K562 (cell line): ENCODE measurements around the gene ZEB2.

ENCODE experiments used
- ATF7 ChIP-seq: fragments of 450-650 bp; IDR thresholded peaks from 2 replicates; pipeline ENCODE4 v1.7.1; 2014; ENCODE audit warnings: mild to moderate bottlenecking, moderate library complexity
- CAMTA2 ChIP-seq: fragments of 250-450 bp; sonication (Bioruptor Pico); conservative IDR thresholded peaks from 2 replicates; pipeline ENCODE4 v1.5.1; 2022
- CTCF ChIP-seq, 3 experiments: IDR thresholded peaks in 2 of 3; conservative IDR thresholded peaks in 1 of 3; 2 replicates each; pipeline ENCODE4 v1.5.1; 2011 to 2012; ENCODE audit warnings: low read length in 3 of 3, mild to moderate bottlenecking in 3 of 3, control low read depth in 2 of 3, improper control_type of control experiment in 1 of 3, inconsistent platforms in 1 of 3, low read depth in 1 of 3, mixed read lengths in 1 of 3, moderate library complexity in 1 of 3; ENCODE audit not compliant: insufficient read depth in 2 of 3
- DDX20 ChIP-seq: fragments of 450-650 bp; IDR thresholded peaks from 2 replicates; pipeline ENCODE4 v1.6.1; 2016; ENCODE audit warnings: missing genetic modification characterization, low read depth, mild to moderate bottlenecking, missing compliant biosample characterization, moderate library complexity
- ETS1 ChIP-seq: conservative IDR thresholded peaks from 2 replicates; pipeline ENCODE4 v1.6.1; 2011; ENCODE audit warnings: low read depth, mild to moderate bottlenecking, low read length; ENCODE audit not compliant: control insufficient read depth
- NFATC3 ChIP-seq: fragments of 450-650 bp; IDR thresholded peaks from 2 replicates; pipeline ENCODE4 v1.6.1; 2017; ENCODE audit warnings: mild to moderate bottlenecking
- NFYB ChIP-seq: IDR thresholded peaks from 2 replicates; pipeline ENCODE4 v1.6.1; 2011; ENCODE audit warnings: mild to moderate bottlenecking, moderate library complexity; ENCODE audit not compliant: insufficient read length; ENCODE audit errors: extremely low read depth
- TAF1 ChIP-seq: IDR thresholded peaks from 2 replicates; pipeline ENCODE4 v1.6.1; 2011; ENCODE audit warnings: mild to moderate bottlenecking, low read length, moderate library complexity; ENCODE audit not compliant: insufficient read depth, control insufficient read depth, severe bottlenecking; ENCODE audit errors: extremely low read depth
- THRAP3 ChIP-seq: fragments of 450-650 bp; IDR thresholded peaks from 2 replicates; pipeline ENCODE4 v1.6.1; 2016; ENCODE audit warnings: mild to moderate bottlenecking, inconsistent platforms, borderline replicate concordance
- ZNF146 ChIP-seq: IDR thresholded peaks from one replicate; pipeline ENCODE4 v1.6.1; 2018; ENCODE audit warnings: missing compliant biosample characterization; ENCODE audit not compliant: unreplicated experiment
- ZNF696 ChIP-seq: fragments of 250-450 bp; sonication (Bioruptor Pico); conservative IDR thresholded peaks from 2 replicates; pipeline ENCODE4 v1.4.0; 2020; ENCODE audit warnings: mild to moderate bottlenecking, moderate library complexity

DNA sequence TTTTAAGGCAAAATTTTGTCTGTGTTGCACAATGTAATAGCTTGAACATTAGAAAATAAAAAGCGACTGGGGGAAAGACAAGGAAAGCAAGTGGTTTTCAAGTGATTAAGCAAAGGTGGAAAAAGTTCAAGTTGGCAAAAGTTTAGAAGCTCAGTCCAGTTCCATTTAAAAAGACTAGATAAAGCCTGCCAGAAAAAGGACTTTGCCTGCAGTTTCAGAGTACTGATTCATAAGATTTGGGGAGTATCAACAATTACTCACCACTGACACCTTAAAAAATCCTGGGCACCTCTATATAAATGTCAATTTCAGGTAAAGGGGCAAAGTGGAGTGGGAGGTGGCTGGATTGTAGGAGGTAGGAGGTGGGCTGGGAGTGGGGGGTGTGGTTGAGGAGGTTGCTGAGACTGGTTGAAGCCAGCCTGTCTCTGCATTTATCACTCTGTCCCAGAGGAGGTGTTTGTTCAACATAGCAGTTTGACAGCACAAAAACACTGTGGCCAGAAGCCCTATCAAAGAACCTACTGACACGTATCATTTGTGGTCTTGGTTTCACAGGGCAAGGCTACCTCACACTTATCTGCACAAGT lies 14.6 kb downstream of the ZEB2 start:
- TF ChIP-seq CAMTA2 (CRISPR knock-in tag), result no peak
- TF ChIP-seq ETS1, result no peak
- no peak for TF ChIP-seq ZNF696 (CRISPR knock-in tag)
- no peak for TF ChIP-seq CTCF (IDR thresholded peaks at IDR 0.05 in 2 of 3, conservative IDR thresholded peaks at IDR 0.05 in 1 of 3; ENCODE audit: insufficient read depth in 2 of 3, low read depth in 1 of 3, low read length in 3 of 3)
- TF ChIP-seq ATF7, result 0 out of 2 replicates have a peak, but pooled peaks have one; percentile 15
- TF ChIP-seq TAF1, result no peak
- no peak for TF ChIP-seq NFYB
- no peak for TF ChIP-seq ZNF146
- TF ChIP-seq THRAP3, result no peak
- no peak for TF ChIP-seq DDX20 (tag)
- no peak for TF ChIP-seq NFATC3
